OCI-M1 (cell line): Measurements from ENCODE around the gene FRMD1.
"Not testable (repeated sequence)": the region's sequence is repeated elsewhere in the genome, so short reads cannot be mapped to it uniquely, and the experiment has no call there.

ENCODE experiments used
- DNase-seq: peaks from one replicate; lab custom pipeline; 2025; lab: John Stamatoyannopoulos, UW

The FRMD1 gene

DNA sequence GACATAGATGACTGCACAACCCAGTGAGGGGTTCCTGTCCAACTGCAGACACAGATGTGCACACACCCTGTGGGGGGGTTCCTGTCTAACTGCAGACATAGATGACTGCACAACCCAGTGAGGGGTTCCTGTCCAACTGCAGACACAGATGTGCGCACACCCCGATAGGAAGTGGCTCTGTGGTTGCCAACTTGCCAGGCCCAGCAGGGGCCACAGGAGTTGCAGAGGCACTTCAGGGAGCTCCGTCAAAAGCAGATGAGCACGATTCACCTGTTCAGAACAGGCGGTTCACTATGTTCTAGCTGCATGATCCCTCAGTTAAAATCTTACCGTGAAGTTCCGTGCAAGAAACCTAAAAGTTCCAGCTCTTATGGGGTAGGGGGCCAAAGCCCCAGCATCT, 1.6 kb downstream of the FRMD1 start:
- not testable (repeated sequence) for DNase-seq

GRCh38 chr6:168075787-168076202, 3.2 kb downstream of the FRMD1 start:
- DNase-seq, result no peak

DNA sequence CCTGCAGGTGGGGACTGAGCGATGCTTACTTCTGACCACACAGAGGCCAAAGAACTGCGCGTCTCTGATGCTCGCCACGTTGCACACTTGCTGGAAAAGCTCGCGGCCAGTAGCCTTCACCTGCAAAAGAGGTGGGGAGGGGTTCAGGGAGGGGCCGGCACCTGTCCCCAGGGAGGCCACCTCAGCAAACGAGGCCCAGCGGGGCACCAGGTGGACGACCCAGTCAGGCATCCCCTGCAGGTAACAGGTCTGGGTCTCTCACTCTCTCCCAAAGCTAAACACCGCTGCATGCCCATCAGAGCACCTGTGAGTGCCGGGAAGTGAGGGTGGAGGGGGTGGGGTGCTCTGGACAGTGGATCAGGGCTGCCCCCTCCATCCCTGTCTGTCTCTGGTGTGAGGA, 3.8 kb downstream of the FRMD1 start:
- DNase-seq, result no peak

DNA sequence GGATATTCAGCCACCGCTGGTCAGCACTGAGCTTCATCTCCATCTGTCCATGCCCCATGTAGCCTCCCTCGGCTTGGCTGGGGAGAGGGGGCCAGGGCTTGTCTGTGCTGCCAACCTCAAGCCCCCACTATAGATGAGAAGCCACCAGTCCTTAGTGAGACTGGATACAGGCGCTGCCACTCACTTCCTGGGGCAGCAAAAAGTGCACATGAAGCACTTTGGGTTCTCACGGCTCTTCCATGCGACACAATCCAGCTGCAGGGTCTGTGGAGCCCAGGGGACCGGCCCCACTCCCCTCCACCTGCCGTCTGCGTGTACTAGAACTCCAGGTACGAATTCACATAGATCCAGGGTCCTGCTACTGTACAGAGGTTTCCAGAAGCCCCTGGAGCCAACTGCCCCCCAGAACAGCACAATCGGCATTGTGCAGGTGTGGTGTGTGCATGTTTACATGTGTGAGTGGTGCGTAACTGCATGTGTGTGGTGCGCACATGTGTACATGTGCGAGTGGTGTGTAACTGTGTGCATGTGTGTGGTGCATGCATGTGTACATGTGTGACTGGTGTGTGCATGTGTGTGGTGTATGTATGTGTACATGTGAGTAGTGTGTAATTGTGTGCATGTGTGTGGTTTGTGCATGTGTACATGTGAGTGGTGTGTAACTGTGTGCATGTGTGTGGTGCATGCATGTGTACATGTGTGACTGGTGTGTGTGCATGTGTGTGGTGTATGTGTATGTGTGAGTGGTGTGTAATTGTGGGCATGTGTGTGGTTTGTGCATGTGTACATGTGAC, 4.9 kb downstream of the FRMD1 start:
- no peak for DNase-seq

- DNase-seq, result no peak
These were observed 6.3 kb downstream of the FRMD1 start for GRCh38 chr6:168072730-168073129.

- no peak for DNase-seq
These were observed 6.8 kb downstream of the FRMD1 start for GRCh38 chr6:168072261-168072660.

DNA sequence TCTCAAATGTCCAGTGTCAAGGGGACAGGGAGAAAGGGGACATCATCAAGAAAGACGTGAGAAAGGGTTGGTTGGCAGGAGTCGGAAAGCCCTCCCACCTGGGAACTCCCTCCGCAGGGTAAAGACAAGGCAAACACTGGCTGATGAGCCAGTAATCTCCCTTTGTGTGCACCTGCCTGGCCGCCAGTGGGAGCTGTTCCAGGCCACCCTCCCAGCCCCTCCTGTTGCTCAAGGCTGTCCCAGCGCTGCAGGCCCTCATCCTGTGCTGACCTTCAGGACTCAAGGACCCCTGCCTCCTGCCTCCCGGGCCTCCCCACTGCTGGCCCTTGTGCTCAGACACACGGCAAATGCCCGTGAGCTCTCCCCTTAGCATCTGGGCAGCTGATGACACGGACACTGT, 7.4 kb downstream of the FRMD1 start:
- no peak for DNase-seq

DNA sequence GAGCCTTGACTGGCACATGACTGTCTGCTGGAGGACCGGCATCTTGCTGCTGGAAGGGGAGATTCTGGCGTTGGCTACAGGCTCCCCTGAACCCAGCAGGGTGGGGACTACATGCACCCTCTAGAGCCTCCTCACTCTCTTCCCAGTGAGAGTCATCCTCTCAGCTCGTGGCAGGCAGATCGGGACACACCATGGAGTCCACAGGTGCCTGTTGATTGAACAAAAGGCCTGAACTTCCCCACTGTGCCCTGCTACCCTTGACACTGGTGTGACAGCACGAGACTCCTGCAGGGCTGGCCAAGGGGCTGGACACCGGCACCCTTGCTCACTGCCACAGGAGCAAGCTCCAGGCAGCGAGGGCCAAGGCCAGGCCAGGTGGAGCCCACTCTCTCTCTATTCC, 8.2 kb downstream of the FRMD1 start:
- DNase-seq, result no peak

GRCh38 chr6:168067081-168067759, 11.8 kb downstream of the FRMD1 start:
- no peak for DNase-seq

DNA sequence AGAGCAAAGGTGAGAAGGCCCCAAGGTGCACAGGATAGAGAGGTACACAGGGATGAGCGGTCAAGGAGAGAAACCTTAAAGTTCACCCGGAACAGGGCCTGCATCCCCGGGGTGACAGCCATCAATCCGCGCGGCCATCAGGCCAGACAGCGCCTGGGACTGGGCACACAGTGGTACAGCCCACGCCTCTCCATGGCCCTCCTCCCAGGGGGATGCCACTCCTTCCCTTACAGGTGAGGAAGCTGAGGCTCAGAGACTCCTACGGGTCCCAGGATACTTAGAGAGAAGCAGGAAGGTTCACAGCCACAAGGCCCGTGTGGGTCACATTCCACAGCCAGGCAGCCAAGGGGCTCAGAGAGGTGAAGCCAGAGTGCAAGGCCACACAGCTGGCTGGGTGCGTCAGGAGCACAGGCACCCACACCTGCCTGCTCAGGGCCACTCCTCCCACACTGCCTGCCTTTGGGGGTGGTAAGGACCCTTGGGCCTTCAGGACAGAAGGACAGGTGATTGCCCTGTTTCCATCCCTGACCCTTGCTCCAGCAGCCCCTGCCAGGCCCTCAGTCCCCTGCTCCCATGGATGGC, 14.7 kb downstream of the FRMD1 start:
- DNase-seq, result no peak

GRCh38 chr6:168063431-168063830, 15.6 kb downstream of the FRMD1 start:
- DNase-seq, result no peak

DNA sequence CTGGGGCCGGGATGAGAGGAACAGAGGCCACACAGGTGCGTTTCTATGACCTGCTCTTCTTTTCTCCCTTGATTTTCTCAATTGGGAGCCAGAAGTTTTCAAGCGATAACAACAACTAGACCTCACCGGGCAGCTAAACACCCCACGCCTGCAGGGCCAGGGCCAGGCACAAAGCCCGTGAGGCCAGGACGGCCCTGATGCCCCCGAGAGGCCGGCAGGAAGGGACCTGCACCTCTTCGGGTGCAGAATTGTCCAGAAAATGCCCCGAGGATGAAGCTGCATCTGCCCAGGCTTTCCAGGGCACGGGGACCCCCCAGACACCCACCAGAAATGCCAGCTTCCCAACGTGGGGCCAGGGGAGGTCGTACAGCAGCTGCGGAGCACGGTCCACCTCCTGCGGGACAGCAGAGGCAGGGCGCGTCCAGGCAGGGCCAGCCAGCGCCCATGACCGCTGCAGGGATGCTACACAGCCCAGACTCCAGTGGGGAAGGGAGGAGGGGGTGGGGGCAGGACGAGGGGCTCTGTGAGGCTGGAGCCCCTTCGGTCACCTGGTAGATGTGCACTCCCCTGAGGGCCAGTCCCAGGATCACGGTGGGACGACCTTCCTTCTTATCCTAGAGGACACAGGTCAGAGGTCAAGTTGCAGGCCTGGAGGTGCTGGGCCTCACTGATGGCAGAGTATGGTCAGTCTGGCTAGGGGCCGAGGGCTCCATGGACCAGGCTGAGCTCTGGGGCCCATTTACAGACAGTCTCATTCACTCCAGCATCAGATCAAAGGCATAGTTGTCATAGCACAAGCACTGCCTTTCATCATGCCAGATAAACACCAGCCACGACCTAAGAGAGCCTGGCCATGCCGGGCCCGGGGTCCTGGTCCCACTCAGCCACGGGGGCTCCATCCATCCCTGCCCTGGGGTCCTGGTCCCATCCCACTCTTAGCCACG, 16.4 kb downstream of the FRMD1 start:
- DNase-seq, result no peak

- DNase-seq, result no peak
These were observed 17.5 kb downstream of the FRMD1 start for GRCh38 chr6:168061269-168062210.

DNA sequence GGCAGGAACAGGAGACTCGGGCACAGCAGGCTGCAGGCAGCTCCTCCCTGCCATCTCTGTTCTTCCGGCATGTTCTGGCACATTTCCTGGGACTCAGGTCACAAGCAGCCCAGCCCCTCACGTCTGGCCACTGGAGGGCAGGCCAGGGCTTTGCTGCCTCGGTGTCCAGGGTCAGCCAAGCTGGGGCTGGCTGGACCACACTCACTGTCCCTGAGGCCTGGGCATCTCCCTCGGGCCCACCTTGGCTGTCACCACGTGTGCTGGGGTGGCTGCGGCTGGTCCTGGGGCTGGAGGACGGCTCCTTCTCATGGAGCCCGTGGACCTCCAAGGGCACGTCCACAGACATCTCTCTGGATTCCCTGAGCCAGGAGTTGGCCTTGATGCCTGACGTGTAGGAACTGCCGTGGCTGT, 18.5 kb downstream of the FRMD1 start:
- DNase-seq, result no peak

DNA sequence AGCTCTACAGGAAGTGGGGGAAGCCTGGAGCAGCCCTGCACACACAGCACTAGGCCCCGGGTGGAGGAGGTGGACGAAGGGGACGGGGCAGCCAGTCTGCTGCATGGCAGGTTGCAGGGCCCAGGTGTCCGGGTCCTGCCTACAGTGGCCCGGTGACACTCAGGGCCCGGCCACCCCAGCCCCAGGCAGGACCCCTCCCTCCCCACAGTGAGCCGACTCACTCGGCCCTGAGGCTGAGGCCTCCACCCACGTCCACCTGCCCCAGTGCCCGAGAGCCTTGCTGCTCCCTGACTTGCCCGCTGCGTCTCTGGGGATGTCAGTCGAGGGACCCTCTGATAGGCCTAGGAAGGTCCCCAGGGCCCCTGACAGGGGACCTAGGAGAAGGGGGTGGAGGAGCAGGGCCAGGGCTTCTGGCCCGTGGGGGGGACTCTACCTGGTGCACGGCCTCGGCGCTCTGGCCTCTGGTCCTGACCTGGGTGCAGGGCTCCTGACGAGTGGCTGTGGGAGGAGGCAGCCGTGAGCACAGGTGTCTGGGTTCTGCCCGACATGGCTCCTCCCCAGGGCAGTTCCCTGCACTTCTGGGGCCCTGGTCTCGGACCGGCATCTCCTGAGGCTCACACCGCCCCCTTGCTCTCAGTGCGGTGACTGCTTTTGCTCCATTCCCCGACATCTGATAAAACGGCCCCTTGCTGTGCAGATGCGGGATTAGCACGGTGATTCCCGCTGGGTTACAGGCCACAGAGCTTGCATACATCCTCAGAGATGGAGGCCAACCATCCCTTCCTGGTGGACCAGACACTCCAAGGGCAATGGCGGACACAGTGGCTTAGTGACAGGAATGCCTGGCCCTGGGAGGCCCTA, 20.1 kb downstream of the FRMD1 start:
- DNase-seq, result no peak

DNA sequence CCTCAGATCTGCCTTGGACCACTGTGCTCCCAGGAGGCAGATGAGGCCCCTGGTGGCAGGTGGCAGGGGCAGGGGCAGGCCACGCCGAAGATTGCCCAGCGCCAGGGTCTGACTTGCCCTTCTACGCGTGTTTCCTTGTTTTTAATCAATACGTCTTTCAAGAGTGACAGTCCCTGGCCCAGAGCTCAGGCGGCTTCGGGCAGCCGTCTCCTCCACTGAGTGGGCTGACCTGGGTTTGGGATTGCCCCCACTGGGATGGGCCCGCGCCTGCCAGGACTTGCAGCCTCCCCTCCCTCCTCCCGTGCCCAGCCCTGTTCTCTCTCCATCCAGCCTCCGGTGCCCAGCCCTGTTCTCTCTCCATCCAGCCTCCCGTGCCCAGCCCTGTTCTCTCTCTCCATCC, 21.2 kb downstream of the FRMD1 start:
- no peak for DNase-seq

DNA sequence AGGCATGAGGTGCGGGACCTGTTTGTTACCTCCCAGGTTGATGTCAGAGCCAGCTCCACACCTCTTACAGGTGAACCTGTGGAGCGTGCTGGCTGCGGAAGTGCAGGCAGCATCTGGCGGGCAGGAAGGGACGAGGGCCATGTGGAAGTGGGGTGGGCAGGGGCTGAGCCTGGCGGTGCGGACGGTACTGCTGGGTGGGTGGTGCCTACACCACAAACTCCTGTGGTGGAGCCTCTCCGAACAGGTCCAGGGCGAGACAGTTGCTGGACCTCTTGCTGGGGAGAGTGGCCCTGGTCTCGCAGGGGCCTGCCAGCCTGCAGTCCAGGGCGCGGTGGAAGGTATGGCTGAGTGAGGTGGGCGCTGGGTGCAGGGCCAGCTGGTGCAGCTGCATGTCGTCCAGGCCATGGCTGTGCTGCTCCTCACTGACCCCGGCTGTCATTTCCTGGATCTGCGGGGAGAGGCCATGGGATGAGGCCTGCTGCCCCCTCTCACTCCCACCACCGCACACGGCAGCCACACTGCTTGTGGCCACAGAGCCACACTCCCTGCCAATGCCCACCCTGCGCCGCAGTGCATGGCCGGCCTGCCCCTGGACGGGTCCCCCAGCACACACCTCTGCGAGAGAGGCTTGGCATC, 22.0 kb downstream of the FRMD1 start:
- no peak for DNase-seq

DNA sequence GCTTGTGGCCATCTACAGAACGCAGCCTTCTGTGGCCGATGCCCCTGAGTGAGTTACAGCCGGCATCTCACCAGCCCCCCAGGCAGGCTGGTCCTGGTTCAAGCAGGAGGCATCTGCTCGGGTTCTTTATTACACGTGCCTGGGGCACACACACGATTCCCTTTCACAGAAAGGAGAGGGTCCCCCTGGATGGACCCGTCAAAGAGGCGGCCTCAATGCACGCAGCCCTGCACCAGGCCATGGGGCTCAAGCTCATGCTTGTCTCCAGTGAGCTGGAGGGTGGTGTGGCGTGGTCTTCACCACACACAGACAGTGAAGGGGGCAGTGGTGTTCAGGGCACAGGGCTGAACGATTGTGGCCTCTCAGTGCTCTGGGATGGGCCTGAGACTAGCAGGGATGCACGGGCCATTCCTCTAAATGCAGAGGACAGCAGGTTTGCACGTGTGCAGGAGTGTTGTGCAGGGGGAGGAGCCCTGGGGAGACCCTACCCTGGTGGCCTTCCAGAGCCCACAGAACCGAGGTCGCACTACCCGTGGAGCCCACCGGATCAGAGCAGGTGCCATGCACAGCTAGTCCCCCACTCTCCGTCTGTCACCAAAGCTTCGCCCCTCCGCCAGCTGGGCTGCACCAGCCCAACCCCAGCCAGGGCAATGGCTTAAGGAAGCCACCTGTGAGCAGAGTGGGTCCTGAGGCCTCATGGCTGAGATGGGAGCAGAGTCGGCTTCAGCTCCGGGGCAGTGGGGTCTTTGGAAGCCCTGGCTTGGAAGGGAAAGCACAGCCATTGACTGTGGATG, 23.1 kb downstream of the FRMD1 start:
- DNase-seq, result no peak
